ENCODE results near the gene FBXO15.

Gene FBXO15

DNA sequence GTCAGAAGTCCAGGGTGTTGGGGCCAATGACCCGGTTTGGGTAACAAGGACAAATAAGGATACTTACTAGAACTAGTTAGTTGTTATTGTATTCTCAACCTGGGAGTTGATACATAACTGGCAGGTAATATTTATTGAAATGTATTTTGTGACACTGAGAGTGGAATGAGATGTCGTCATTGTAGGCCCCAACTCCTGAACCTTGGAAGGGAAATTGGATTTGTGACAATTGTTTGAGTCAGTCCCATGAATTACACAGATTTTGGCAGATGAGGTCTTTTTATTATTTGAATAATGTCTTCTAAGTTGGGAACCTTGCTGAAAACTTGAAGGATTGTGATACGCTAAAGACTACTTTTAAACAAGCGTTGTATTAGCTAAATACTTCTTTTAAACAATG lies 5.7 kb upstream of the FBXO15 start:
- DNase-seq = no peak

- DNase-seq = no peak
Observed at GRCh38 chr18:74152857-74153256, 5.2 kb upstream of the FBXO15 start.

DNA sequence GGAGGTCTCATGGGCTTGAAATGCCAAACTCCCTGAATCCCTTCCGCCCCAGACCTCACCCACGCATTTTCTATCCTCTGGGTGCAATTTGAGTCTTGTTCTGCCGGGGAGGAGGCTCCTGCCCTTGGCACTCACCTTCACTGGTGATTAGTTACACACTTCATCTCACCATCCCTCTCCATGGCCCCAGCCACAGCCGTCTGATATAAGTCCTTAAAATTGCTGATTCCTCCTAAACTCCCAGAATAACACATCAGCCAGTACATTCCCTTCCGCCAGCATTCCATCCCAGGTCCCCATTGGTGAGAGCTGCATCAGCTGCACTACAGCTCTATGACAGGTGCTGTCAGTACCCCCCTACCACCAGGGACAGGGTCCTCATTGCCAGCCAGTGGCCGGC lies 4.6 kb upstream of the FBXO15 start:
- no peak for DNase-seq

GRCh38 chr18:74149878-74150277 lies 2.2 kb upstream of the FBXO15 start:
- no peak for DNase-seq

DNA sequence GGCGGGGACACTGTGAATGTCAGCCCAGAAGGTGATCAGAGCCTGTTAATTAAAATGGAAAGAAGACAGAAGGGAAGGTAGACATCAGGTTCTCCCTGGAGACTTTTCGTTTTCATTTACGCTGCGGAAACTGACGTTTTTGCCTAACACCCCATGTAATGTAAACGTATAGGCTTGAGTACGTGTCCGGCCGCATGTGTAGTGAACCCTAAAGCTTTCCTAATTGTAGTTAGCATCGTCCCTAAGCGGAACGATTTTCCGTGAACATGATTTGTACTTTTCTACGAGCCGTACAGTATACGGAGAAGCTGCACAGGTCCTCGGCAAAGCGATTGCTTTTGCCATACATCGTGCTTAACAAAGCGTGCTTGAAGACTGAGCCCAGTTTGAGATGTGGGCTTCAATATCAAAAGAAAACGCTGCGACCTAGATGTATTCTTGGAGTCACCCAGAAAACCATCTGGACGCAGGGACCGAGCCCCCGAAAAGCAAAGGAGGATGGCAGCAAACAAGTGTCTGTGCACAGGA lies 973 bp upstream of the FBXO15 start:
- DNase-seq = peak in 1 of 2 experiments; percentile 43

DNA sequence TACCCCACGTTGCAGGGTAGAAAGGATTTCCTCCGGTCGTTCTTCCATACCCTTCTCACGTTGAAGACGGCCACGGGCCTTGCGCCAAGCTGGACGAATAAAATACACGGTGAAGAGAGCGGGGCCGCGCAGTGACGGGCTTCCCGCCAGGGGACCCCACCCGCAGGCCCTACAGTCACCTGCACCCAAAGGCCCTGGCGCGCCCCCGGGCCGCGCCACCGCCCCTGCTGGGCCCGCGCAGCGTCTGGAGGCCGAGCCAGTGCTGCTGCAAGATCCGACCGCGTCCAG lies 199 bp downstream of the FBXO15 start:
- no peak for DNase-seq

DNA sequence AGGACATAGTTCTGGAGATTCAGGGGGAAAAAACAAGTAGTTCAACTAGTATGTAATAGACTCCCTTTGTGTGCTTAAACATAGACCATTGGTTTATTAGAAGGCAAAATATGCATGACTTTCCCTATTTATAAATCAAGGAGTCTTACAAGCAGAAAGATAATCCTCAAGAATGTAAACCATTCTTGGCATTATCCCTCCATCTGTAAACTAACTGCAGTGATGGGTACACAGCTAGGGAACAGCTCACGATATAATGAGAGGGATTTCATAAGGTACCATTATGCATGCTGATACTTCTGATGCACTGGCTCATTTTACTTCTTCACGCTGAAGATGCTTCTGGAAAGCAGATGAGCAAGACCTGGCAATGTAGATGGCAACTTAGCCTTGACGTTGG lies 878 bp downstream of the FBXO15 start:
- DNase-seq = no peak

DNA sequence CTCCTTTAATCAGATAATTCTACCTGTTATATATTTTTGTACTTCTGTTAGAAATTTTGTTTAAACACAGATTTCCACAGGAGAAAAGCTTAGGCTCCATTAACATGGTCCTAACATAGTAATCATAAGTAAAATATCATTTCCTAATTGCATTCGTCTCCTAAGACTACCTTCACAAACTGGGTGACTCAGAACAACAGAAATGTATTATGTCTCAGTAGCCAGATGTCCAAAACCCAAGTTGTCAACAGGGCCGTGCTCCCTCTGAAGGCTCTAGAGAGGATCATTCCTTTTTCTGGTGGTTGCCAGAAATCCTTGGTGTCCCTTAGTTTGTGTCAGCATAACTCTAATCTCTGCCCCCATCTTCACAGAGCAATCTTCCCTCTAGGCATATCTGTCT lies 5.4 kb downstream of the FBXO15 start:
- no peak for DNase-seq

DNA sequence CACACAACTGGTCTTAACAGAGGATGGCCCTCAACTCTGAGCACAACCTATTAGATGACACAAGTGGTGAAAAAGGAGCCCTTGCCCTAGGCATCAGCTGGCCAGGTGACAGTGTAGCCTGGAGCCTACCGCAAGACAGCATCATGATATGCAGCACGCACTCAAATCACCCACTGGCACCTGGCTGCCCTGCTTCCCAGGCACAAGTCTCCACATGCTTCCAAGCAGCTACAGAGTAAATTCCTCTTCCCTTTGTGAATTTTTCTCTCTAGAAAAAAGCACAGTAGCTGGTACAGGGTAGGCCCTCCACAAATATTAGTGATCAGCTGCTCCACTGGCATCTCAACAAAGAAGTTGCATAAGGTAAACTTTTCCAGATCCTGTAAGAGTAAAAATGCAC lies 6.0 kb downstream of the FBXO15 start:
- DNase-seq = no peak

DNA sequence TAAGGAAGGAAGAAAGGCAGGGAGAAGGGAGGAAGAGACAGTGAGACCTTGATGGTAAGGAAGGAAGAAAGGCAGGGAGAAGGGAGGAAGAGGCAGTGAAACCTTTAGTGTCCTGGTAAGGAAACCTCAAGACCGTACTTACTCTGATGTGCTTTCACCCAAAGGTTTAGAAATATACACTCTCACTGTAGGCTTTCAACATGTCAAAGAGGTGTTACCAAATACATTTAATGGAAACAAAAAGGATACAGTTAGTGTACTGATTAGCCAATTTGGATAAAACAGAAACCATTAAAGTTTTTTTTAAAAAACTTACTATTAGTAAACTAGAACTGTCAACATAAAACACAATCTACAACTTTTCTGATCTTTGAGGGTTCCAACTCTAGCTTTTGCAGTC lies 7.1 kb downstream of the FBXO15 start:
- DNase-seq = no peak

DNA sequence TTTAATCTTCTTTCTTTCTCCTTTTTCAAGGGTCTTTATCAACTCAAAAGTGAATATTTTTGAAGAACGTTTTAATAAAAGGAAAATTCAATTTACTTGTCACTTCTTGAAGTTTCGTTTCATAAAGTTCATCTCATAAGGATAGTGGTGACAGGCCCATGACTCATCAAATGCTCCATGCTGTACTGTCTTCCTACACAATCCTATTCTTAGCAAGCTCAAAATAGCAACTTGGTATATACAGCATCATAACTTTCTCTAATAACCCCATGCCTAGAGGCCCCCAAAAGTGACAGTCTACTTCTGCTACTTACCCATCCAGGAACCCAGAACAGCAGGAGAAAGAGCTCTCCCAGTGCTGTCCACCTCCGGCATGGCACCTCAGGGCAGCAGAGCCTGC lies 7.7 kb downstream of the FBXO15 start:
- DNase-seq = peak in 1 of 2 experiments; percentile 43

- no peak for DNase-seq
Observed at GRCh38 chr18:74139411-74139810, 8.2 kb downstream of the FBXO15 start.

- no peak for DNase-seq
Observed at GRCh38 chr18:74137920-74138538, 9.6 kb downstream of the FBXO15 start.

DNA sequence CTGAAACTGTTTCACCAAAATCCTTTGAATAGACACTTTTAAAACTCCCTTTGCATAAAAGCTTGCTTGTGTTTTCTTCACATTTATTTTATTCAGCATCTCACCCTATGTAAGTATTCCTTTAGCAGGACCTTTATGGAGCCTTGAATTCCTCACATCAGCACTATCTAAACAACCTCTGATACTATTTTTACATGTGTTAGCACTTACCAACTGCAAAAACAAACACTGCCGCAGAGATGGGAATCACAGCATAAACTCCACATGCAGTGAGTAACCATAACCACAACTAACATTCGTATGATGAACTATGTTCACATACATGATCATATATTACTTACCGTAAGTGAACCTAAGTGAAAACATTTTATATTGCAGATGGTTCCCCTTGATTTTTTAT lies 15.4 kb downstream of the FBXO15 start:
- DNase-seq = no peak

GRCh38 chr18:74131124-74131523 lies 16.5 kb downstream of the FBXO15 start:
- DNase-seq = no peak

DNA sequence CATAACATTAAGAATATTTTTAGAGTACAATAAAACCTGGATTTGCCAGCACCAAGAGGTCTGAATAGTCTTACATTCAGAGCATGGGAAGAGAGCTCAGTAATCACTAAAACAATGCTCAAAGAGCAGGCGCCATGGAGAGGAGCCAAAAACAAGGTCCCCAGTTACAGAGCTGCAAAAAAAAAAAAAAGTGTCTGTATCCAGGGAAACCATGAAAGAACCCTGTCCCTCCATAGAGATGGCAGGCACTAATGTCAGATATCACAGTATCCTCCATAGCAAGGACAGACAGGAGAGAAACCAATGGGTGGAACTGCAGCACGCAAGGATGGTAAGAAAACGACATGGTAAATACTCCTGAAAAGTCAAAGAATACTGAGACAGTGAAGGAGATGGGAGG lies 19.5 kb downstream of the FBXO15 start:
- no peak for DNase-seq

DNA sequence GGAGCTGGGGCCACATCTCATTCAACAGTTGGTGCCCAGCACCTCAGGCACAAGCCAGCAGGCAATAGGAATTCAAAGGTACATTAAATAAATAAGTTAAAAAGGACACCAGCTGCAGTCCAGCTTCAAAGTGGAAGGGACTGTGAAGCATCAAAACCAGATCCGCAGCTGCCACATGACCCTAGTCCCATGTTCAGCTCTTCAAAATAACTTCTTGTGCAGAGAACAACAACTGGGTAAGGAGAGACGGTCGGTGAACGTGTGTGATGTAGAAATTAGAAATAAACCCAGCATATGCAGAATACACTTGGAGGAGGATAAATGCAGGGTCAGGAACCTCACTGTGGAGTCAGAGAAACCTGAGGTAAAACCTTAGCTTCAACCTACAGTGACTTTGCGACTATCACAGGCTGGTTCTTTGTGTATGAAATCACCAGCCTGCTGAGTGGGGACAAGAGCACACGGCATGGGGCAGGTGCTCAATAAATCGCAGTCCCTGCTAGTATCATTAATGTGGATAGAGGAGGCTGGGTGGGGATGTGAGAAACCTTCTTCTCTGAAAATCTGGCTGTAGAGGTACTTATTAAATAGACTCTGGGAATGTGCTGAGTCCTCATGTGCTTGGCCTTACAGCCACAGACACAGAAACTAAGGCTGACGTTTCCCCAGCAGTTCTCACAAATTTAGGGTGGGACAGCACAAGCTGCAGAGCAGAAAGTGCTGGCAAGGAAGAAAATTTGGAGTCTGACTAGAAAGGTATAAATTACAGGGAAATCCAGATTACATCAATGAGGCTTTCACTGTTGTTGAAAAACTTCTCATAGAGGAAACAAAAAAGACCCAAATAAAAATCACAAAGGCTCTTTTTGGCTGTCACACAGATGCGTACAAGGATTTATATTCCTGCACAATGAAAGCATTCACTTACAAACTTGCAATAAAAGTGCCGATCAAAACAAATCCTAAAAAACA lies 20.7 kb downstream of the FBXO15 start:
- DNase-seq = no peak

DNA sequence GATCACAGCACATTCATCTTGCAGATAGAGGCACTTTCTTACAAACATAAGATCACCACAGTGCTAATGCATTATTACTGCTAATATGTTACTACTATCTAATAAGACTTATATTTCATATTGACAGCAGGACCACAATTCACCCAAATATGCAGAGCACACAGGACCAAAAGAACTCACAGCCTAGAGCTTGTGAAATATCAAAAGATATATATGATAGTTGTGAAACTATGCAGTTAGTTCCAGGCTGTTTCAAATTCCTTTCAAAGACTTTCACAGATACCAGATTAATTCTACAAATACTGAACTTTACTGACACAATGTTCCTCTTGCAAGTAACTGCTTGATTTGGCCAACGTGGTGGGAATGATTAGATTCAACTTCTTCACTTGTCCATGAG lies 23.0 kb downstream of the FBXO15 start:
- no peak for DNase-seq

- DNase-seq = no peak
Observed at GRCh38 chr18:74123200-74123599, 24.4 kb downstream of the FBXO15 start.

GRCh38 chr18:74116633-74117554 lies 30.7 kb downstream of the FBXO15 start:
- no peak for DNase-seq

DNA sequence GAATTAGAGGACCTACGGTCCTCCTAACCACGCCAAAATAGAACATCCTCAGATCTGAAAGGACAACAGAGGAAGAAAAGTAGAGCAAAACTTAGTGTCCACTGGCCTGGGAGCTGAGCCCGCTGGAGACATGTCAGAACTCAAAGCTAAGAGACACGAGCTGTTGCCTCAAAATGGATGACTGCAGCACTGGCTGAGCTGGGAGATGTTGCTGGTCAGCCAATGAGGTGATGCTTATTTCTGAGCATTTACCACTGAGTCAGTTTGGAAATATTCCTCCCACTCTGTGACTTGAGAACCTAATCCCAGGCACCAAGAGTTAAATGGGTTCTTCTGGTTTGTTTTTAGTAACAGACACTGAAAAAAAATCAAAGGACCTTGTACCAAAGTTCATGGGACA lies 32.6 kb downstream of the FBXO15 start:
- DNase-seq = no peak

- DNase-seq = no peak
Observed at GRCh38 chr18:74114116-74114515, 33.5 kb downstream of the FBXO15 start.

GRCh38 chr18:74113711-74114110 lies 33.9 kb downstream of the FBXO15 start:
- DNase-seq = no peak
